Choroid plexus epithelial cell (primary cell): ENCODE results near the gene IL1RAP.

Experiments used
- DNase-seq: peaks from one replicate; pipeline ENCODE4 v3.0.0-alpha.2; 2010; ENCODE audit warnings: low read depth
- H3K4me3 ChIP-seq: 2 replicates; pipeline ENCODE4 v1.5.1; 2011; ENCODE audit warnings: low read depth, mild to moderate bottlenecking, control low read depth, low read length, moderate library complexity
- TF ChIP-seq, protein P1 (sequence below): conservative IDR thresholded peaks from 2 replicates; pipeline ENCODE4 v1.5.1; 2011; ENCODE audit warnings: low read depth, mild to moderate bottlenecking, control low read depth, inconsistent platforms, low read length, moderate library complexity

Gene IL1RAP

DNA sequence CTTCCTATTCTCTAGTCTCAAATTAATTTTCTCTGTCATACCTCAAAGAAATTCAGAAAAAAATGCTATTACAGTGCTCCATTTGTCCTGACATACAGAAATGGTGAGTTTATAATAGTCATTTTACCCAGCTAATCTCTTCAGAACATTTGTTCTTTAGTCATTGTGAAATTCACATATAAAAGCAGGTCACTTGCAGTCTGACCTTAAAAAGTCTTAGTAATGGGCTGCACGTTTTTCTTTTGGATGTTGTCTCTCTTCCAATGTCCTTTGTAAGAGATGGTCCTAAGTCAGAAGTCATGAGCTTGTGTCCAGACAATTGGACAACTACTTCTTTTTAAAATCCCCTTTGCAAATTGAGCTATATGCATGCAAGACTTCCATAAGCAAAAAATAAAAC, 17.0 kb upstream of the IL1RAP start:
- H3K4me3 ChIP-seq: no peak overlapping the region
- TF ChIP-seq, protein P1, sequence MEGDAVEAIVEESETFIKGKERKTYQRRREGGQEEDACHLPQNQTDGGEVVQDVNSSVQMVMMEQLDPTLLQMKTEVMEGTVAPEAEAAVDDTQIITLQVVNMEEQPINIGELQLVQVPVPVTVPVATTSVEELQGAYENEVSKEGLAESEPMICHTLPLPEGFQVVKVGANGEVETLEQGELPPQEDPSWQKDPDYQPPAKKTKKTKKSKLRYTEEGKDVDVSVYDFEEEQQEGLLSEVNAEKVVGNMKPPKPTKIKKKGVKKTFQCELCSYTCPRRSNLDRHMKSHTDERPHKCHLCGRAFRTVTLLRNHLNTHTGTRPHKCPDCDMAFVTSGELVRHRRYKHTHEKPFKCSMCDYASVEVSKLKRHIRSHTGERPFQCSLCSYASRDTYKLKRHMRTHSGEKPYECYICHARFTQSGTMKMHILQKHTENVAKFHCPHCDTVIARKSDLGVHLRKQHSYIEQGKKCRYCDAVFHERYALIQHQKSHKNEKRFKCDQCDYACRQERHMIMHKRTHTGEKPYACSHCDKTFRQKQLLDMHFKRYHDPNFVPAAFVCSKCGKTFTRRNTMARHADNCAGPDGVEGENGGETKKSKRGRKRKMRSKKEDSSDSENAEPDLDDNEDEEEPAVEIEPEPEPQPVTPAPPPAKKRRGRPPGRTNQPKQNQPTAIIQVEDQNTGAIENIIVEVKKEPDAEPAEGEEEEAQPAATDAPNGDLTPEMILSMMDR: no peak
- DNase-seq: no peak

DNA sequence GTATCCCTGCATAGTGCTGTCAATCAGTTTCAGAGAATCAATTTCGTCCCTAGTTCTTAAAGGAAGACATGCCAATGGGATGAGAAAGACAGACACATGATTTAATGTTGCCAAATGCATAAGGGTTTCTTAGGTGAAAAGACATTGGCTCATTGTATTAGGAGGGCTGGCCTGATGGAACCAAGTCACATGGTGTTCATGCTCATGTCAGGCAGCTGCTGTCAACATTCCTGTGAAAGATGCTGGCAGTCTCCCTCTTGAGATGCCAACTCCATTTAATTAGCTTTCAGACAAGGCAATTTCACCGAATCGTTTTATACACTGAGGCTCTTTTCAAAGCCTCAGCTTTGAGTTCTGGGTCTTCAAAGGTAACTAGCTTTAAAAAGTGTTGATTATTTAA, 16.1 kb upstream of the IL1RAP start:
- no peak overlapping the region for H3K4me3 ChIP-seq
- TF ChIP-seq, protein P1: no peak
- peak; percentile 15 for DNase-seq

DNA sequence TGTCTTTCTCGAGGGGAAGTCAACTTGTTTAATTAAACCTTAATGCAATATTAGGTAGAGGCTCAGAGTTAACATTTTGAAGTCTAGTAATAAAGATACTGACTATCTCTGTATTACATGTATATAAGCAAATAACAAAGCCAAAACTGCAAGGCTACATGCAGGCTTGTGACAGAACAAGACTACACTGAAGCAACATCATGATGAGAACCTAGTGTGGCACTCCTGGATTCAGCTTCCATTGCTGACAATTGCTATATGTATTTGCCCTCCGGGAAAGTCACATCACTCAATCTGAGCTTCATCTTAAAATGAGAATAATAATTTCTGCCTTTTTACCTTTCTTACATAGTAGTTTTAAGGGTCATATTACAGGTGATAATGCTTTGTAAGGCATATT, 15.6 kb upstream of the IL1RAP start:
- TF ChIP-seq, protein P1: no peak
- DNase-seq: no peak
- H3K4me3 ChIP-seq: no peak overlapping the region

DNA sequence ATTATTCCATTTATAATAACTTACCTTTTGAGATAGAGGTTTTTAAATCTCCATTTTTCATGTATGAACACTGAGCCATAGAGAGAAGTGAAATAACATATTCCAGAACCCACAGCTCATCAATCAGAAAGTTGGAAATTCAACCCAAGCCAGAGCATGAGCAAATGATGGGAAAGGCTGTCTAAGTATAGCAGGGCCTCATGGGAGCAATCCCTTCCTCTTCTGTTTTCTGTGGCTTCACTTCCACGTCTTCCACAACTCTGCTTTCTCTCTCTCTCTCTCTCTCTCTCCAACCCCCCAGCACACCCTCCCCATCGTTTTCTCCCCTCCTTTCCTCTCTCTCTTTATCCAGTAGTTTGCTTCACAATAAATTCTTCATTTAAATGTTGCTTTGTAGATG, 14.8 kb upstream of the IL1RAP start:
- TF ChIP-seq, protein P1: no peak
- DNase-seq: no peak
- H3K4me3 ChIP-seq: no peak overlapping the region

DNA sequence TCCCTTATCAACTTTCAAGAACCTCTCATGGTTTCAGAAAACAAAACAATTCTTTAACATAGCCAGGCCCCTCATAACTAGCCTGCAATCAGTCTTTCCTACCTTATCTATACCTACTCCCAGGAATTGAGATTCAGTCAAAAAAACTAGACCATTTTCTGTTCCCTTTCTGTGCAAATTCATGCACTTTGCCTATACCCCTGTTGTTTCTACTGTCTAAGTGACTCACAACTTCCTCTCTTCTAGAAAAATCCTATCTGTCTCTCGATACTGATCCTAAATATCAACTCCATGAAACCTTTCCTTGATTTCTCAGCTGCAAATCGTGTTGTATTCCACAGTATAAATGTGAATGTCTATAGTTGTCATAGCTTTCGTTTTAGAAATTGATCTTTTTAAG, 10.9 kb upstream of the IL1RAP start:
- no peak for DNase-seq
- TF ChIP-seq, protein P1: no peak

DNA sequence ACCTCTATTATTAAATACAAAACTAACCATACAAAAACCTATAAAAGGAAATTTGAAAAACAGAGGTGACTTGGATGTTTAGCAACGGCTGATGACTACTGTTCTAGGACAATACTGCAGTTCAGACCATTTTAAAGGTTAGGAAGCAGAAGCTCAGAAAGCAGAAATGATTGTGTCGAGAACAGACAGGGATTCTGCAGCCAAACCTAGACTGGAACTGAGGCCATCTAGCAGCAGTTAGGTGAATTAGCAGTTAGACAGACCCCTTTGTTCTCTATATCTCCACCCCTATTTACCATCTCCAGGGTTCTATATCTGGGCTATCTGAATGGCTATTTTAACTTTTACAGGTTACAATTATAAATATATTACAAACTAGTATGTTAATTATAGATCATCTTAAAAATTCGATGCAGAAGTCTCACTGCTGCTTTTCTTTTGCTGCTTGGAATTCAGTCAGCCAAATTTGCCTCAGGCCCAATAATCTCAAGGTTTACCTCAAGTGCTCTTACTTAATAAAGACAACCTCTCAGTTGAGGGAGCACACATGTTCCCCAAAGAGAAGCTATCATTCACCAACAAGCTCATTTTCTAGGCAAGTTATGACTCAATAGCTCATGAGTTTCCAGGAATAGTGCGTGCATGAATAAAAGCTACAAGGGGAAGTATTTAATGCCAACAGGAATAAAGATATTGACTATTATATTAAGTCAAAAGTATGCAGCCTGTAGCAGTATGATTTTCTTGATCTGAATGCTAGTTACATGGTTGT, 9.3 kb upstream of the IL1RAP start:
- TF ChIP-seq, protein P1: peak; percentile 38
- DNase-seq: peak; percentile 26
- H3K4me3 ChIP-seq: no peak overlapping the region

More for the DNA sequence above, 10.9 kb upstream of the IL1RAP start:
- no peak overlapping the region for H3K4me3 ChIP-seq
